Measurements from ENCODE around the gene HJURP.

DNA sequence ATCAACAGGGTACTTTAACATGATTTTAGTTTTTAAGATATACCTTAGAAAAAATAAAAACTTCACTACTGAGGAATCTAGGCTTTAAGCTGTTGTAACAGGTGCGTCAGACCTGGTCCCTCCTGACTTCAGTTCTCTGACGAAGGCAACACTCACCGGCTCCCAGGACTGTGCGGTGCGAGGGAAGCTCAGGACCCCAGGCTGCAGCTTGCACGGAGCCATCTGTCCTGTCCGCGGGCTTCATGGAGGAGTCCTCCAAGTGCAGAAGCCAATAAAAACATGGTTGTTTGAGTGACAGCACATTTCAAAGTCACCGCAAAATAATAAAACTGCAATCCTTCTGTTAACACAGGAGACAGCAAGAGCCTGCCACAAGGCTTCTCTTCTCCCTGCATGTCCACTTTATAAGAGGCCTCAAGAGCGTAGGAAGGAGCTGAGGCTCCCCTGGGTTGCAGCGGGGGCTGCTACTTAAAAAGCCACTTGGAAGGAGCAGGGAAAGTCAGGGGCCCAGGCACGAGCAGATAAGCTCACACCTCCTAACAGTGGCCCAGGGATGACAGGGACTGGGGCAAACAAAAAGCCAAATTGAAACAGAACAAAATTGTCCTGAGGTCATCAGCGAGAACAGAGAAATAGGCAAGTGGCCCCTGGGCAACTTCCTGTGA is 4.6 kb downstream of the HJURP start:
- TF ChIP-seq, protein P1, sequence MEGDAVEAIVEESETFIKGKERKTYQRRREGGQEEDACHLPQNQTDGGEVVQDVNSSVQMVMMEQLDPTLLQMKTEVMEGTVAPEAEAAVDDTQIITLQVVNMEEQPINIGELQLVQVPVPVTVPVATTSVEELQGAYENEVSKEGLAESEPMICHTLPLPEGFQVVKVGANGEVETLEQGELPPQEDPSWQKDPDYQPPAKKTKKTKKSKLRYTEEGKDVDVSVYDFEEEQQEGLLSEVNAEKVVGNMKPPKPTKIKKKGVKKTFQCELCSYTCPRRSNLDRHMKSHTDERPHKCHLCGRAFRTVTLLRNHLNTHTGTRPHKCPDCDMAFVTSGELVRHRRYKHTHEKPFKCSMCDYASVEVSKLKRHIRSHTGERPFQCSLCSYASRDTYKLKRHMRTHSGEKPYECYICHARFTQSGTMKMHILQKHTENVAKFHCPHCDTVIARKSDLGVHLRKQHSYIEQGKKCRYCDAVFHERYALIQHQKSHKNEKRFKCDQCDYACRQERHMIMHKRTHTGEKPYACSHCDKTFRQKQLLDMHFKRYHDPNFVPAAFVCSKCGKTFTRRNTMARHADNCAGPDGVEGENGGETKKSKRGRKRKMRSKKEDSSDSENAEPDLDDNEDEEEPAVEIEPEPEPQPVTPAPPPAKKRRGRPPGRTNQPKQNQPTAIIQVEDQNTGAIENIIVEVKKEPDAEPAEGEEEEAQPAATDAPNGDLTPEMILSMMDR (IDR thresholded peaks at IDR 0.05), result no peak
- no peak for TF ChIP-seq POLR2A (IDR thresholded peaks at IDR 0.05)
